8988T (cell line): Measurements from ENCODE around the gene SPHK1.
"Not testable (repeated sequence)": the region's sequence is repeated elsewhere in the genome, so short reads cannot be mapped to it uniquely, and the experiment has no call there.

ENCODE experiments used
- DNase-seq: peaks from one replicate; pipeline ENCODE4 v3.0.0; 2011

The SPHK1 gene, protein sequence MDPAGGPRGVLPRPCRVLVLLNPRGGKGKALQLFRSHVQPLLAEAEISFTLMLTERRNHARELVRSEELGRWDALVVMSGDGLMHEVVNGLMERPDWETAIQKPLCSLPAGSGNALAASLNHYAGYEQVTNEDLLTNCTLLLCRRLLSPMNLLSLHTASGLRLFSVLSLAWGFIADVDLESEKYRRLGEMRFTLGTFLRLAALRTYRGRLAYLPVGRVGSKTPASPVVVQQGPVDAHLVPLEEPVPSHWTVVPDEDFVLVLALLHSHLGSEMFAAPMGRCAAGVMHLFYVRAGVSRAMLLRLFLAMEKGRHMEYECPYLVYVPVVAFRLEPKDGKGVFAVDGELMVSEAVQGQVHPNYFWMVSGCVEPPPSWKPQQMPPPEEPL

GRCh38 chr17:76384222-76384986 lies at the start of gene SPHK1:
Gene SPHK1 (plus strand): TSS chr17:76384609. CDS start chr17:76385645, 1,036 bp downstream.
- peak; percentile 88 for DNase-seq

GRCh38 chr17:76335716-76336381 lies 48.6 kb upstream of the SPHK1 start:
- DNase-seq: no peak

- DNase-seq: no peak
These were observed 47.5 kb upstream of the SPHK1 start for GRCh38 chr17:76336756-76337412.

DNA sequence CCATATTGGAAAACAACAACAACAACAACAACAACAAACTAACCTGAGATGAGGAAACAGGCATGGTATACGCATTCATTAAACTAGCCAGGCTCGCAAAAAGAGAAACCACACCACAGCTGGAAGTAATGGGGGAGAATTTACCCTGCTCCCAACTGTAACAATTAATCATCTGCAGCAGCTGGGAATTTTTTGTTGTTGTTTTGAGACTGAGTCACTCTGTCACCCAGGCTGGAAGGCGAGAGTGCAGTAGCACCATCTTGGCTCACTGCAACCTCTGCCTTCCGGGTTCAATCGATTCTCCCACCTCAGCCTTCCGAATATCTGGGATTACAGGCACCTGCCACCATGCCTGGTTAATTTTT lies 47.0 kb upstream of the SPHK1 start:
- no peak for DNase-seq

GRCh38 chr17:76341301-76341700 lies 43.1 kb upstream of the SPHK1 start:
- DNase-seq: no peak

- DNase-seq: no peak
These were observed 41.3 kb upstream of the SPHK1 start for GRCh38 chr17:76343106-76343505.

GRCh38 chr17:76345377-76345974 lies 38.9 kb upstream of the SPHK1 start:
- DNase-seq: no peak

GRCh38 chr17:76346936-76347335 lies 37.5 kb upstream of the SPHK1 start:
- DNase-seq: not testable (repeated sequence)

DNA sequence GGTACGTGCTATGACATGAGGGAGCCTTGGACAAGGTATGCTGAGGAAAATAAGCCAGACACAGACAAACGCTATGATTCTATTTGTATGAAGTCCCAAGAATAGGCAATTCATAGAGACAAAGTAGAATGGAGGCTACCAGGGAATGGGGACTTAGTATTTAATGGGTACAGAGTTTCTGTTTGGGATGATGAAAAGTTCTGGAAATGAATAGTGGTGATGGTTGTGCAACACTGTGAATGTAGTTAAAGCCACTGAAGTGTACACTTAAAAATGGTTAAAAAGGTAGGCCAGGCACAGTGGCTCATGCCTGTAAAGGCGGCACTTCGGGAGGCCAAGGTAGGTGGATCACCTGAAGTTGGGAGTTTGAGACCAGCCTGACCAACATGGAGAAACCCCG lies 33.9 kb upstream of the SPHK1 start:
- DNase-seq: no peak

GRCh38 chr17:76351526-76352071 lies 32.8 kb upstream of the SPHK1 start:
- no peak for DNase-seq

GRCh38 chr17:76353004-76353598 lies 31.3 kb upstream of the SPHK1 start:
- DNase-seq: no peak

DNA sequence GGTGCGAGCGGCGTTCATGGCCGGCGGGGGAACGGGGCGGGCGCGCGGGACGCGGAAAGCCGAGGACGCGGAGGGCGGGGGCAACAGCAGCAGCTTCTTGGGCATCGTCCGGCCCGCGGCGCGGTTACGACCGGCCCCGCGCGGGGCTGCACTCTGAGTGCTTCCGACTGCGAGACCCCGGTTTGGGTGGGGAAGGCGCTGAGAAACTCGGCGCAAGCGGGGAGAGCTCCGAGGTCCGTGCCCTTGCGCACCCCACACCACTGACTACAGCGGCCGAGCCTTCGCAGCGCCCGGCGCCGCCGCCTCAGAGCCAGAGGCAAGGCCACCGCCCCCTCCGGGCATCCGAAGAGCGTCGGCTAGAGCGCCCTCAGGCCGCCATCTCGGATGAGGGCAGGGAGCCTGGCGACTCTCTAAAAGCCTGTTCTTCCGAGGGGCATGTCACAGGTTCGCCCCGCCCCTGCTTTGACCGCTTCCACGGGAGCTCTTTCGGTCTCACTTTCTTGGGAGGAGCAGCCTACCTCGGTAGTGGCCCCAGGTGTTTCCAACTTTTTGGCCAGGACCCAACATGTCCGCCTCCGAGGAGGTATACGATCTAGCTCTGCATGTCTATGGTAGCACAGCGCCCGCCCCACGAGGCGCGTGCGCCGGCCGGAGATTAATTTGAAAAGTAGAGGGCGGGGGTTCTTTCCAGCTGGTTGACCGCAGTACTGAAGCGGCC lies 30.7 kb upstream of the SPHK1 start, which contains the start of gene PRPSAP1:
Gene PRPSAP1, minus strand, starts transcription at position 318 of the 718 bp plus-strand sequence. Its CDS starts 213 bp downstream, at position 105.
- peak; percentile 60 for DNase-seq

DNA sequence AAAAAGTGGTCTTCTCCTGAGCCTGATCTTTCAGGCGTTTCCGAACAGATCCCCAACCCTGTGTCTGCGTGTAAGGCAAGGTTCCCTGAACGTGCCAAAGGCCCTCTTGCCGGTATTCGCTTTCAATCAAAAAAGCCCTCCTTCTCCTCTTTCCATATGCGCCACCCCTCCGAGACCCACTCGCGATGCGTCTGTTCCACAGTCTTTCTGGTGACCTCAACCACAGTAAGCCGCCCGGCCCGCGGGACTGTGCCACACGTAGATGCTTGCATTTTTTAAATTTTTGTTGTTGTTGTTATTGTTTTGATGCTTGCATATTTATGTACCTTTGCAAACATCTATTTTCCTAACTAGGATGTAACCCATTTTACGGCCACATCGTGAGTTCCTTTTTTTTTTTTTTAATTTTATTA lies 30.1 kb upstream of the SPHK1 start:
- no peak for DNase-seq

GRCh38 chr17:76354747-76355310 lies 29.6 kb upstream of the SPHK1 start:
- no peak for DNase-seq

DNA sequence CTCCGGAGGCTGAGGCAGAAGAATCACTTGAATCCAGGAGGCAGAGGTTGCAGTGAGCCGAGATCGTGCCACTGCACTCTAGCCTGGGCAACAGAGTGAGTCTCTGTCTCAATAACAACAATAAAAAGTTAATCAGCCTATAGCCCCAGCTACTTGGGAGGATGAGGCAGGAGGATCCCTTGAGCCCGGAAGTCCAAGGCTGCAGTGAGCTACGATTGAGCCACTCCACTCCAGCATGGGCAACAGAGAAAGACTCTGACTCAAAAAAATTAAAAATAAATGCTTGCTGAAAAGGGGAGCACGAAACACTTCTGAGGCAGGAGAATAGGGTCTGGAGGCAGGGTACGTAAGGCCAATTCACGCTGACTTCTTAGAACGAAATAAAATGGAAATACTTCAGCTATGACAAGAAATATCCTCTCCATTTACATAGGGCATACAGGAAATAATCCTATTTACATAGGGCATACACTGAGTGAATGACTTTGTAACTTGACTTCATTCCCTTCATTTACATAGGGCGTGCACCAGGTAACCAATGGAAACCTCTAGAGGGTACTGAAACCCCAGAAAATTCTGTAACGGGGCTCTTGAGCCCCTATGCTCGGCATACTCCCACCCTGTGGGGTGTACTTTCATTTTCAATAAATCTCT lies 27.5 kb upstream of the SPHK1 start:
- DNase-seq: no peak

- no peak for DNase-seq
These were observed 26.7 kb upstream of the SPHK1 start for GRCh38 chr17:76357597-76358158.

DNA sequence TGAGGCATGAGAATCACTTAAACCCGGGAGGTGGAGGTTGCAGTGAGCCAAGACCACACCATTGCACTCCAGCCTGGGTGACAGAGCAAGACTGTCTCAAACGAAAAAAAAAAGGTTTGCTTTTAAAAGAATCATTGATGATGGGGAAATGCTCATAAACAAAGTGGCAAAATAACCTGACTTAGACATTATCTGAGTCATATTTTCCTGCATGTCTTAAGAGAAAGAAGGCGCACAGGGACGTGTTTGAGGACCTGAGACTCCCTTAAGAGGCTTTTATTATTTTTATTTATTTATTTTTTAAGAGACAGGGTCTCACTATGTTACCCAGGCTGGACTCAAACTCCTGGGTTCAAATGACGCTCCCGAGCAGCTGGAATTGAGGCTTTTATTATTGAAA lies 25.0 kb upstream of the SPHK1 start:
- no peak for DNase-seq

DNA sequence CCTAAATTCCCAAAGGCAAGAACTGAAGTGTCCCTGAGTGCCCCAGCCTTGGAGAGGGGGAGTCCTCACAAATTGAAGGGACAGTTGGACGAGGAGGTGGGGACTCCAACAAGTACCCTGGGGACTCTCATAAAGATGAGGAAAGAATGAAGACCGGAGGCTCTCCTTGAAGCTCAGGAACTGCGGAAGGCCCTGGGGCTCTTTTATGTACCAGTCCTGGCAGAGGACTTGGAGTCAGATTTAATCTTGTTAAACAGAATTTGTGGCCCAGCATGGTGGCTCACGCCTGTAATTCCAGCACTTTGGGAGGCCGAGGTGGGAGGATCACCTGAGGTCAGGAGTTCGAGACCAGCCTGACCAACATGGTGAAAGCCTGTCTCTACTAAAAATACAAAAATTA lies 24.6 kb upstream of the SPHK1 start:
- not testable (repeated sequence) for DNase-seq

DNA sequence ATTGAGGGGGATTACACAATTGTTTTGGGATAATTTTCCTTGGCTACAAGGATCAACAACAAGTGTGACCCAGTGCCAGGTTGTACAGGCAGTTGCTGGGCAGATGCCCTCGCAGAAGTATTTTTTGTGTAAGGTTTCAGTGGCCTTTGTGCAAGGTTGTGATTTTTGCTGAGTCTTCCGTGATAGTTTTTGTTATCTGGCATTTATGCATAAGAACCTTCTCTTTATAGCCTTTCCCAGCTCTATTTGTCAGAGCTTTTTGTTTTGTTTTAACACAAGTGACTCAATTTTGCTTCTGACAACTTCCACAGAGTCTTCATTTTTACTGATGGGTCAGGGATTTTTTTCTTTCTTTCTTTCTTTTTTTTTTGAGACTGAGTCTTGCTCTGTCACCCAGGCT lies 23.9 kb upstream of the SPHK1 start:
- DNase-seq: no peak
